Measurements from ENCODE around the gene SCN4B. TPM values are rescaled to one million over a fixed set of nuclear protein-coding genes. Genes with fewer than 3 reads are reported as not detected.

Gene SCN4B
- total and polyA plus RNA-seq, 2 of the 8 experiments (the other 6 are each of a cell fraction or from before 2014, with no cell fraction given), result 2.8 to 4.9 TPM

- H3K18ac ChIP-seq (ENCODE audit: extremely low read depth, low read length), result no peak overlapping the region
- H3K4me1 ChIP-seq (replicated peaks in 1 of 4; ENCODE audit: control insufficient read depth in 3 of 4, insufficient read depth in 4 of 4, low read length in 3 of 4), result no peaks in the 10 kb centered on the region
- H3K9me3 ChIP-seq (ENCODE audit: insufficient read depth in 2 of 2, low read depth in 1 of 2, low read length in 1 of 2), result no peaks in the 10 kb centered on the region
- H3K9ac ChIP-seq (replicated peaks in 1 of 4; ENCODE audit: extremely low read depth in 1 of 4, low read depth in 3 of 4, low read length in 3 of 4), result no peak overlapping the region
- DNase-seq (ENCODE audit: low read depth in 1 of 2, low spot score in 2 of 2), result no peak
- CTCF ChIA-PET (ENCODE audit: partially characterized antibody), result interaction anchor here (1.1 to 5.1 kb wide), 6 partner anchors 10 to 160 kb away, joined by 3 to 22 read pairs (median 4); no protein-coding TSS in a partner anchor
- POLR2A ChIA-PET (ENCODE audit: partially characterized antibody), result no interaction called here
- H4K5ac ChIP-seq (ENCODE audit: insufficient read length, low read depth, low read length), result no peak overlapping the region
- H2BK20ac ChIP-seq (ENCODE audit: low read length), result no peak overlapping the region
- H3K36me3 ChIP-seq (ENCODE audit: control insufficient read depth in 2 of 4, insufficient read depth in 4 of 4, low read length in 3 of 4), result no peaks in the 10 kb centered on the region
- H2BK15ac ChIP-seq (ENCODE audit: low read length), result no peak overlapping the region
- WGBS, 2 experiments (ENCODE audit: extremely low coverage in 1 of 2, insufficient coverage in 1 of 2, insufficient read length in 1 of 2, insufficient replicate concordance in 2 of 2, low coverage in 1 of 2, low lambda C conversion rate in 2 of 2, missing lambda C conversion rate in 1 of 2), result 77% methylated on average over 7 of the region's 7 CpGs; no CpG with 5 or more reads in 1 of the 2 experiments
- no peak overlapping the region for H3K4me2 ChIP-seq (ENCODE audit: insufficient read depth in 1 of 2, low read depth in 2 of 2, low read length in 2 of 2)
- no peaks in the 10 kb centered on the region for H3K79me2 ChIP-seq (ENCODE audit: control insufficient read depth in 1 of 2, insufficient read depth in 2 of 2, low read length in 2 of 2)
- no peak overlapping the region for H3K4ac ChIP-seq (replicated peaks; ENCODE audit: insufficient read length, low read depth, low read length)
- no peak overlapping the region for H2BK5ac ChIP-seq (ENCODE audit: low read depth, low read length)
- no peak overlapping the region for H2BK120ac ChIP-seq (replicated peaks; ENCODE audit: low read depth, low read length)
- H2BK12ac ChIP-seq (ENCODE audit: low read depth, low read length), result no peak overlapping the region
- no peak overlapping the region for H3K14ac ChIP-seq (ENCODE audit: insufficient read length)
- no peaks in the 10 kb centered on the region for H4K20me1 ChIP-seq (replicated peaks in 1 of 2; ENCODE audit: control insufficient read depth in 1 of 2, insufficient read depth in 2 of 2, low read length in 2 of 2)
- no peak overlapping the region for H3K27ac ChIP-seq (ENCODE audit: low read depth, low read length)
- no peaks in the 10 kb centered on the region for H3K23me2 ChIP-seq (ENCODE audit: low read depth, low read length)
- TF ChIP-seq TEAD4 (IDR thresholded peaks at IDR 0.05; ENCODE audit: low read depth, low read length) (no peak), EP300 (IDR thresholded peaks at IDR 0.05; ENCODE audit: borderline replicate concordance in 1 of 2, low read depth in 2 of 2, low read length in 2 of 2) (no peak), TAF7 (optimal IDR thresholded peaks at IDR 0.05; ENCODE audit: borderline replicate concordance, low read depth, low read length) (no peak), SUZ12 (IDR thresholded peaks at IDR 0.05; ENCODE audit: low read length) (no peak)
- H2AK5ac ChIP-seq (ENCODE audit: low read depth, low read length), result no peak overlapping the region
- H3K27me3 ChIP-seq (replicated peaks in 1 of 4; ENCODE audit: control insufficient read depth in 3 of 4, extremely low read depth in 1 of 4, insufficient read depth in 3 of 4, low read length in 3 of 4), result no peaks in the 10 kb centered on the region
- no peak overlapping the region for H3K56ac ChIP-seq (replicated peaks; ENCODE audit: insufficient read length, low read depth, low read length)
- H2AFZ ChIP-seq (ENCODE audit: low read length), result no peak overlapping the region
- H4K91ac ChIP-seq (replicated peaks; ENCODE audit: insufficient read length, low read length), result no peak overlapping the region
- no peak overlapping the region for H3K4me3 ChIP-seq (ENCODE audit: extremely low read depth in 1 of 4, insufficient read depth in 2 of 4, low read depth in 3 of 4, low read length in 4 of 4)
- no peak overlapping the region for H4K8ac ChIP-seq (ENCODE audit: extremely low read depth, insufficient read depth, low read length)
- H3K79me1 ChIP-seq (ENCODE audit: low read depth, low read length), result no peaks in the 10 kb centered on the region
- no peak overlapping the region for H3K23ac ChIP-seq (ENCODE audit: insufficient read length)
- FAIRE-seq, result no peak
Measured at GRCh38 chr11:118135051-118135795, 17.4 kb downstream of the SCN4B start.

Measured in H1 (cell line).